Vagina (tissue), 2 donors: ENCODE data around the gene MYO1D.

Experiments used
- CTCF ChIP-seq, 3 experiments: fragments of 450-650 bp in 2 of 3; fragments of 200-600 bp in 1 of 3; sonication (generic) in 1 of 3; IDR thresholded peaks; one replicate each; pipeline ENCODE4 v1.5.1; 2017 to 2019; ENCODE audit warnings: antibody characterized with exemption in 3 of 3, mild to moderate bottlenecking in 2 of 3, moderate library complexity in 2 of 3
- POLR2A ChIP-seq, 2 donors: fragments of 450-650 bp; IDR thresholded peaks; one replicate each; pipeline ENCODE4 v1.6.1; 2017; ENCODE audit warnings: antibody characterized with exemption in 2 of 2, mild to moderate bottlenecking in 2 of 2, moderate library complexity in 2 of 2

GRCh38 chr17:32814836-32815235 is 62.1 kb downstream of the MYO1D start:
- TF ChIP-seq CTCF (IDR thresholded peaks at IDR 0.05) (no peak), POLR2A (IDR thresholded peaks at IDR 0.05) (no peak)
